HG03039 (cell line): ENCODE results near the gene TRAF5.
"Not testable (repeated sequence)": the region's sequence is repeated elsewhere in the genome, so short reads cannot be mapped to it uniquely, and the experiment has no call there.

Source experiments
- ATAC-seq: cut with Tn5 transposase; IDR thresholded peaks from one replicate; pipeline ENCODE4 v1.9.1; 2021; ENCODE audit warnings: mild to moderate bottlenecking, moderate library complexity; ENCODE audit not compliant: unreplicated experiment

Gene TRAF5

DNA sequence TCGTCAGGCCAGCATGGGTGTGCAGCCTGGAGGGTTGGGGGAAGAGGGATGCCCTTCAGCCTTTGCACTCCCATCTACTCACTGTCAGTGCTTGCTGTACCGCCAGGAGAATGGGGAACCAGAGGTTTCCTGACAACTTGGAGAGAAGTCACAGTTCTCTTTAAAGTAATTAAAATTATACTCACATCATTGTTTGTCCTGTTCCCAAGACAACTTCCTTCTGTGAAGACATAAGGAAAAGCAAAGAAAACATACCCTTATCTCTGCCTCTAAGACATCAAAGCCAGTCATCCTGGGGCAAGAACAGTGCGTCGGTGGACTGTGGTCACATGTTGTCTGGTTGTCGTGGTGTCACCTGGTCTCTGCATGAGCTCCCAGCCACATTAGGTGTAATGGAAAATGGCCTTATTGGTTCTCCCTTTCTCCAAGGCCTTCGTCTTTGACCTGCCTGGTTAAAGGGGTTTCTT is 17.6 kb downstream of the TRAF5 start:
- ATAC-seq, result no peak

DNA sequence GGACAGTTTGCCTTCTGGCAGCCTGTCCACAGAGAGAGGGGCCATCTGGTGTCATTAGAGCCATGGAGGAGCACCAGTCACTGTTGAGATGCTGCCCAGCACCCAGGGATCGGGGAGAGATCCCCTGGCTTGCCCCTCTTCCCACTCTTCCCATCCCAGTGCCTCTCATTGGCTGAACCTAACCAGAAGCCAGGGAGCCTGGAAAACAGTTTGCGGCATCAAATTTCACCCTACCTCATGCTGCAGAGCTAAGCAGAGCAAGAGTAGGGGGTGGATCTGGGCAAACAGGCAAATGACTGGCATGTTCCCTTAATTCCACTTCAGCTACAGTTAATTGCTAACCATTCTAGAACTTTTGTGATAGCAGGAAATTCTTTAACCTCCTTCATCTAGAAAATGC is 19.1 kb downstream of the TRAF5 start:
- no peak for ATAC-seq

DNA sequence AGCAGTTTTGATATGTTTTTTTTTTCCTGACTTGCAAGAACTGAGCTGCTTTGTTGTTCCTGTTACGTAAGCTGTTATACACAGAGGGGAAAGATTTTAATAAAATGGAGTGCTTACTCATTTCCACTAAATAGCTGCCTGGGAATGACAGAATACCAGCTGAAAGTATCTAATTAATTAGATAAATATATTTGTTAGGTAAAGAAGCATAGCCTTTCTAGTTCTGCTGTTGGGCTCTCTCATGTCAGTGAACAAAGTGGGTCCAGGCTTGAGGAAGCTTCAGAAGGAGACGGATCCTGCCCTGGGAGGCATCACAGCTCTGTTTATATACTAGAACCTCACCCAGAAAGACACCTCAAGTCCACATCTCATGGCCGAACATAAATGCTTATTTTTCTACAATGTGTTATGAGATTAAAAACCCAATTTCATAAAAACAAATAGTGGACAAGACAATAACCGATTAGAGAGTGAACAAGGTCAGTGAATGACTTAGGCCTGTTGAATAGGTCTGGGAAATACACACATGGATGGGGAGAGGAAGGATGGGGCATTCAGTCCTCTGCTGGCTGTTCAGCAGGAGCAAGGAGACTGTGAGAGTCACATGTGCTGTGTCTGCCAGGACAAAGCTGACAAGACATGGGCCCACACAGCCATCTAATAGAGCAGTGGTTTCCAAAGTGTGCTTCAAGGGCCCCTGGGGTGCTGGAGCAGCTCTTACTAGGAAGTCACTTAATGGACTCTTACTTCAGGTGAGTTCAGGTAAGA is 20.6 kb downstream of the TRAF5 start:
- ATAC-seq, result no peak

DNA sequence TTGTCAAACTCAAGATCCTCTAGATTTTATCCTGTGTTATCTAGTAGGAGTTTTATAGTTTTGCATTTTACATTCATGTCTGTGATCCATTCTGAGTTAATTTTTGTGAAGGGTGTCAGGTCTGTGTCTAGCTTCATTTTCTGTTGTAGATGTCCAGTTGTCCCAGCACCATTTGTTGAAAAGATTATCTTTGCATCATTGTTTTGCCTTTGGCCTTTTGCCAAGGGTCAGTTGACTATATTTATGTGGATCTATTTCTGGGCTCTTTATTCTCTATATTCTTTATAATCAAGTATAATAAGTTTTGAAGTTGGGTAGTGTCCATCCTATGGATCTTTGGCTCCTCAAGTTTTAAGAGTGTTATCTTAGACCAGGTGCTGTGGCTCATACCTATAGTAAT is 21.9 kb downstream of the TRAF5 start:
- ATAC-seq, result no peak

DNA sequence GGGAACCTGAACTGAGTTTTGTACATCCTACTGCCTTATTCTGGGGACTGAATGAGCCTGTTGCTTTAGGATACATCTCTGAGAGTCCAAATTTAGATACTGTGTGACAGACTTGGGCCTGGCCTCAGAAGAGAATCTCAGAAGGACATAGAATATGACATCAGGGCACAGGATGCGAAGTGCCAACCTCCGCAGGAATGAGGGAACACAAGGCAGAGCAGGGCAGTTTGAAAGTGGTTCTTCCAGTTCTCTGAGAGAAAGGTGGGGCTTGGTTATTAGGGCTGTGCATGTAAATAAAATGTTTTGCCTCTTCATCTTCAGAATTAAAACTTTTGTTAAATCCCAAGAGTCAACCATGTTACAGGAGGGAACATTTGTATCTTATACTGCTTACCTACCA is 23.1 kb downstream of the TRAF5 start:
- ATAC-seq, result no peak

DNA sequence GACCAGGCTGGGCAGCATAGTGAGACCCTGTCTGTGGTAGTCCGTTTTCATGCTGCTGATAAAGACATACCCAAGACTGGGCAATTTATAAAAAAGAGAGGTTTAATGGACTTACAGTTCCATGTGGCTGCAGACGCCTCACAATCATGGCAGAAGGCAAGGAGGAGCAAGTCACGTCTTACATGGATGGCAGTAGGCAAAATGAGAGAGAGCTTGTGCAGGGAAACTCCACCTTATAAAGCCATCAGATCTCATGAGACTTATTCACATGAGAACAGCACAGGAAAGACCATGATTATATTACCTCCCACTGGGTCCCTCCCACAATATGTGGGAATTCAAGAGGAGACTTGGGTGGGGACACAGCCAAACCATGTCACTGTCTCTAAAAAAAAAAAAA is 25.4 kb downstream of the TRAF5 start:
- not testable (repeated sequence) for ATAC-seq

DNA sequence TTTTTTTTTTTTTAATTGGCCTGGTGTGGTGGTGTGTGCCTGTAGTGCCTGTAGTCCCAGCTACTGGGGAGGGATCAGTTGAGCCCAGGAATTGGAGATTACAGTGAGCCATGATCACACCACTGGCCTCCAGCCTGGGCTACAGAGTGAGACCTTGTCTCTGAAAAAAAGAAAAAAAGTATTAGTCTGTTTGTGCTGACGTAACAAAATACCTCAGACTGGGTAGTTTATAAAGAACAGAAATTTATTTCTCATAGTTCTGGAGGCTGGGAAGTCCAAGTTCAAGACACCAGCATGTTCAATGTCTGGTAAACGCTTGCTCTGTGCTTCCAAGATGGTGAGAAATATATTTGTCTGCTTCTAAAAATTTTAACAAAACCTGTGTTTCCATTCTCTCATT is 25.8 kb downstream of the TRAF5 start:
- no peak for ATAC-seq

DNA sequence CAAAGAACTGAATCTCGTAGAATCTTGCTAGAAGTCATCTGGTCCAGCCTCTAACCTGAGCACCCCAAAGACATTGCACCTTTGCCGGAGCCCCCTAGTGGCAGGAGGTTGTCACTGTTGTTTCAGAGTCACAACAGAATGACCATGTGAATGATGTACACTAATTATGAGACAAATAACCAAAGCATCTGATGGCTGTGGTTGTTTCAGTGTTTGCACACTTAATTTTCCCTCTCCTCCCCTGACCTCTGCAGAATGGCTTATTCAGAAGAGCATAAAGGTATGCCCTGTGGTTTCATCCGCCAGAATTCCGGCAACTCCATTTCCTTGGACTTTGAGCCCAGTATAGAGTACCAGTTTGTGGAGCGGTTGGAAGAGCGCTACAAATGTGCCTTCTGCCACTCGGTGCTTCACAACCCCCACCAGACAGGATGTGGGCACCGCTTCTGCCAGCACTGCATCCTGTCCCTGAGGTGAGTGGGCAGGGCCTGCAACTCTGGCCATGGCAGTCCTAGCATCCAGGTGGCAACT is 26.4 kb downstream of the TRAF5 start:
- ATAC-seq, result peak; percentile 76

DNA sequence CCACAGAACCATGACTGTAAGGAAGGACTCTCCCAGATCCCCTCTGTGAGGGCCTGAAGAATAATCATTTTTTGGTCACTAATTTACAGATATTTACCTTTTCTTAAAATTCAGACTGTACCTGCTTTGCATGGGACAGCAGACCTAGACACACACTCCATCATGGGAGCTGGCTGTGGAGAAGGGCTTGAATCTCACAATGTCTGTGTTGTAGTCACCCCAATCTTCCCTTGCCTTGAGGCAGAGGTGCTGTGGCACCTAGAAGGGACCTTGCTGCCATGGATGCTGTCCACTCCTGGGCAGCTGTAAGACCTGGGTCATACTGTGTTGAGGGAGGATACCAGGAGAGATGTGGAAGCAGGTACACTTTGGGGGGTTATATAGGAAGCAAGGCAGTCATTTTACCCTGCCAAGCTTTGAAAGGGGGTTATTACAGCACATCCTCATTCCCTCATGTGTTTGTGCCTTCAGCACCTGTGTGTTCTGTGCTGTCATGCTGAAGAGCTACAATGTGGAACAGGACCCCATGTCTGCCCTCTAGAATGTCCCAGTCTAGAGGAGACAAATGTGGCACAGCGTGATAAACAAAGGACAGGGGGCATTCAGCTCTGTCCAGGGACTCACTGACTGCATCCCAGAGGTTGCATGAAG is 27.1 kb downstream of the TRAF5 start:
- ATAC-seq, result no peak

DNA sequence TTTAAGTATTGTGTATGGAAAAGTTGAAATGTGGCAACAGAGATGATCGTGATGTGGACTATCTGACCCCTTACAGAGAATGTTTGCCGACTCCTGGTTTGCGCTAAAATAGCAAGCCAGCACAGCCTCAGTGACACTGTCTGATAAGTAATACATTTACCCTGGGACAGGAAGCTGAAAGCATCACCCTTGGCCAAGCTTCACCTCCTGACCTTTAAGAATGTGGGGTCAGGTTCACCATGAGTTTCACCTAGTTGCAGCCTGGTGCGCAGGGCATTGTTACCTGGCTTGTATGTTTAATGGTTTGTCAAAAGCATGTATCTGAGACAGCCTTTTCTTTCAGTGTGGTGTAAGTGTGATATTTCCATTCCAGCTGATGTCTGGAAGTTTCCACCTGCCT is 29.2 kb downstream of the TRAF5 start:
- no peak for ATAC-seq

DNA sequence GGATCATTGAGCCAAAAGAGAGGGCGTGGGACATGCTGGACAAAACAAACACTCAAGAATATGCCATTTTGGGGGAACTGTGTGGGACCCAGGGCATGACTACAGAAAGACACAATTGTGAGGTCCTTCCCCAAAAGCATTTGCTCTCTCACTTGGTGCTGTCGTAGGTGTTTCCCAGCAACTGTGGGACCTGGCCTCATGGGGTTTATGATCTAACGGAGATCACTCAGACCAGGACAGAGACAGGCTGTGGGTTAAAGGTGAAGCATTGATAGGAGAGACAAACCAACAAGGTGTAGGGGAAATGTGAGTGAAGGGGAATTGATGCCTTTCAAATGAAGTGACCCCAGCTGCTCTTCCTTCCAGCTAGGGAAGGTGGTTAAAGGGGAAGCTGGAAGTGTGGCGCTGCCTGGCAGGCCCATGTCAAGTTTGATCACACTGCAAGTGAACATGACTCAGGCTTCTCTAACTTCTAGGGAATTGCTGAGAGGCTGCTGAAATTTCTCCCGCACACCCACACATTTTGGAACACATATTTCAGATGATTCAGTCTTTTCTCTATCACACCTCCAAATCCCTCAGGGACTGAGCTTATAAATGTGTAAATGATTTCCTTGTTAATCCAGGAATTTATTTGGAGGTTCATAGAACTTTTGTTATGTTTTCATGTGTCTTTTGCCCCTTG is 30.2 kb downstream of the TRAF5 start:
- ATAC-seq, result no peak

DNA sequence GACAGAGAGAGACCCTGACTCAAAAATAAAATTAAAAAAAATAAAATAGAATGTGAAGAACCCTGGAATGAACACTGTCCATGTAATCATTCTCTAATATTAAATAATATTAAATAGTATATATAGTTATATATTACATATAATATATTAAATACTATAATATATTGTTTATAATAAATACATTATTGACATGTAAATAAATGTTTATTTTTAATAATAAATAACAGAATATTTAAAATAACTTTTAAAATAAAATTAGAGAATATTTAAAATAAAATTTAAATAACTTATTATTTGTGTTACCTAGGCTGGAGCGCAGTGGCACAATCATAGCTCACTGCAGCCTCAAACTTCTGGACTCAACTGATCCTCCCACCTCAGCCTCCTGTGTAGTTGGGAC is 32.1 kb downstream of the TRAF5 start:
- no peak for ATAC-seq

DNA sequence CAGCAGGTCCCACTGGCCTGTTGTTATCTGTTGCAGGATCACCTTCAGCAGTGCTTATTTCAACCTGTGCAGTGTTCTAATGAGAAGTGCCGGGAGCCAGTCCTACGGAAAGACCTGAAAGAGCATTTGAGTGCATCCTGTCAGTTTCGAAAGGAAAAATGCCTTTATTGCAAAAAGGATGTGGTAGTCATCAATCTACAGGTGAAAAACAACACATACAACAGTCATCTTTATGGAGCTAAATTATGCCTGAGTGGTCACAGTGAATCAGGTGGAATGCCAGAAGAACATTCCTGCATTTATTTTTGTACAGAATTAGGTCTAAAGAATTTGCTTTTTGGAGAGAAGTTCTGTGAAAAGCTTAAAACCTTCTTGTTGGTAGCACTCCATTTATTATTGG is 33.2 kb downstream of the TRAF5 start:
- no peak for ATAC-seq

DNA sequence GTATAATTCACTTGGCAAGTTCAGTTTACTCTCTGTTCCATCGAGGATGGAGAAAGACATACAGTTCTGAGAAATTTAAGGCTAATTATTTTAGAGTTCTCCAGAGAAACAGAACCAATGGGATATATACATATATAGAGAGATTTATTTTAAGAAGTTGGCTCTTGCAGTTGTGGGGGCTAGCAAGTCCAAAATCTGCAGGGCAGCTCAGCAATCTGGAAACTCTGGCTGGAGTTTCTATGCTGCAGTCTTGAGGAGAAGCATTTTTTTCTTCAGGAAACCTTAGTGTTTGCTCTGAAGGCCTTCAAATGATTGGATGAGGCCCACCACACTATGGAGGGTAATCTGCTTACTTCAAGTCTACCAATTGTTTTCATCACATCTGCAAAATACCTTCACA is 34.6 kb downstream of the TRAF5 start:
- no peak for ATAC-seq

DNA sequence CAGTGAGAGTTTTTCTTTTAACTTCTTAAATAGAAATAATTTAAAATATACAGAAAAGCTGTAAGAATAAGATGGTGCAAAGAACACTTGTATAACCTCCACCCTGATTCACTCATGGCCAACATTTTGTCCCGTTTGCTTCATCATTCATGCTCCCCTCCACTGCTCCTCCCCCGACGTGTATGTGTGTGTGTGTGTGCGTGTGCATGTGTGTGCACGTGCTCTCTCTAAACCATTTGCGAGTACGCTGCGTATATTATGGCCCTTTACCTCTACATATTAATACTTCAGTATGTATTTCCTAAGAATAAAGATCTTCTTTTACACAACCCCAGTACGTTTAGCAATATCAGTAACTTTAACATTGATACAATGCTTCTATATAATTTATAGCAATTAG is 43.0 kb downstream of the TRAF5 start:
- ATAC-seq, result no peak

DNA sequence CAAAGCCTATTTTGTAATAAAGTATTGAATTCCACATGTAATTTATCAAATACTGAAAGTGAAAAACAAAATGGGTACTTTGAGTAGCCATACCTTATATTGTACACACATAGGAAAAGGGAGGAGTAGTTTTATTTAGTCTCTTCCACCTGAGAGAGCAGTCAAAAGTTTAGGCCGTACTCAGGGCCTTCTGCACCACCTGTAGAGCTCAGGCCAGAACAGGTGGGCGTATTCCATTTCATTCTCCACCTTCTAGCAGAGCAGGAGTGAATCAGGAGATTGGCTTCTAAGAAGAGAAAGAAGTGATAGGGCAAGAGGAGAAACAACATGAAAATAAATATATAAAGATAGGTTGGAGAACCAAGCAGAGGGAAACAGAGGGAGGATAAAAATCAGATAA is 44.0 kb downstream of the TRAF5 start:
- ATAC-seq, result no peak

DNA sequence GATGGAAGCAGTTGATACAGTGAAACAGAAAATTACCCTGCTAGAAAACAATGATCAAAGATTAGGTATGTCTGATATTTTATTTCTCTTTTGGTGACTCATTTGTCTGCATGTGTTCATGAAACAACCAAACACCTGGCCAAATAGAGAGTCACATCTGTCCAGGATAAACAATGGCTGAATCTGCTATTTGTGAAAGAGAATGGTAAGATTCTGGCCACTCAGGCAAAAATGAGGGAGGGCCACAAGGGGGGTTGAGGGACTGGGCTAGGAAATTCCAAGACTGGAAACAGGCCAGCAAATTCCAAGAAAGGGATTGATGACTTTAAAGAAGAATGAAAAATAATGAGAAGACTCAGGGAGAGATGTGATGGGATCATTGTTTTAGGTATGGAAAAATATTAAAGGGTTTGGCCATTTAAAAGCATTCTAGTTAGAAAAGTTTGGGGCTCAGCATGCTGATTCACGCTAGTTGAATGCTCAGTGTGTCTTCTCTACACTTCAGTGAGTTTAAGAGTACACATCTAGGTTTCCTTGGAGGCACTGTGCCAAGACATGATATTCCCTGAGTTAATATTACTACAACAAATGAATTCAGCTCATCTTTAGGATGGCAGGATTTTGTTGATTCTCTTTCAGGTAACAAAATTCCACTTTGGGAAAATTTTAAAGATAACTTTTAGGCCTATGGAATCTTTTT is 44.9 kb downstream of the TRAF5 start:
- ATAC-seq, result no peak

DNA sequence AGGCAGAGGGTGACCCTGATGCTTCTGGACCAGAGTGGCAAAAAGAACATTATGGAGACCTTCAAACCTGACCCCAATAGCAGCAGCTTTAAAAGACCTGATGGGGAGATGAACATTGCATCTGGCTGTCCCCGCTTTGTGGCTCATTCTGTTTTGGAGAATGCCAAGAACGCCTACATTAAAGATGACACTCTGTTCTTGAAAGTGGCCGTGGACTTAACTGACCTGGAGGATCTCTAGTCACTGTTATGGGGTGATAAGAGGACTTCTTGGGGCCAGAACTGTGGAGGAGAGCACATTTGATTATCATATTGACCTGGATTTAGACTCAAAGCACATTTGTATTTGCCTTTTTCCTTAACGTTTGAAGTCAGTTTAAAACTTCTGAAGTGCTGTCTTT is 45.8 kb downstream of the TRAF5 start:
- ATAC-seq, result no peak

DNA sequence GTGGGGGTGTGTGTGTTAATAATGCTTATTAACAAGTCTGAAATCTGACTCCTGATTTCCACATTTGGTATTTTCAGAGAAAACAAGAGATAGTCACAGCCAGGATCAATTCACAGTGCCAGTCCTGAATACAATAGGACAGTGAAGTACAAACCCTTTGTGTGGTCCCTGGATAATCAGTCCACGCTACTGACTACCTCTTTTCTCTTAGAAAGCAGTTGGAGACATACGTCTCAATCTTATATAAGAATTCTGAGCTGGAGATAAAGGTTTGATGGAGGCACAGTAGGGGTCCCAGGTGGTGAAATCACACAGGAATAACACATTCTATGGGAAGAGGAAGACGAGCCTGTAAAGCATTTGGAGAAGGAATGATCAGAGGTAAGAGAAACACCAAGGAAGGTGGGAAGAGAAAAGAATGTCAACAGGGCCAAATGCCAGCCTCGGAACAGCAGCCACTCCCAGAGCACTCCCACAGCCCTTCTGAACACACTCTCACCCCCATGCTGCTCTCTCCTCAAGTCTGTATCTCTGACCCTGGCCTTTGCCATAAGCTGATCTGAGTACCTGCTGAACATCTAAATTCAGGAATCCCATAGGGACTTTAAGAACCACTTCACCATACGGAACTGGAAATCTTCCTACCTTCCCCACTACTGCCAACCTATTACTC is 48.6 kb downstream of the TRAF5 start:
- ATAC-seq, result no peak

DNA sequence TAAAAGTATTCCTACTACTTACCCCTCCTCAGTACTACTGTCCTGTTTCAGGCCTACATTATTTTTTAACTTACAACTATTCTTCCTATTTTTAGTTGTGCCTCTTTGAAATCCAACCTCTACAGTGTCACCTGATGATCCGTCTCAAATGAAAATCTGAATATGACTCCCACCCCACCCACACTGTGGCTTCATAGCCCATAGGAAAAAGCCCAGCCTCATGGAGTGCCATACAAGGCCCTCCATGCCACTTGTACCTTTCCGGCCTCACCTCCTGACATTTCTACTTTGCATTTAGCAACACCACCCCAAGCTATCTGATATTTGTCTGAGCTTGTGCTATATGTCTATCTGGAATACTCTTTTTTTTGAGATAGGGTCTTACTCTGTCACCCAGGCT is 49.3 kb downstream of the TRAF5 start:
- ATAC-seq, result no peak
